Measurements from ENCODE around the gene TPPP2. TPM values are rescaled to one million over a fixed set of nuclear protein-coding genes. Genes with fewer than 3 reads are reported as not detected.

TPPP2 gene
- total RNA-seq, 1 experiment from 2014 or later = 0.35 TPM

- TF ChIP-seq, protein P1, sequence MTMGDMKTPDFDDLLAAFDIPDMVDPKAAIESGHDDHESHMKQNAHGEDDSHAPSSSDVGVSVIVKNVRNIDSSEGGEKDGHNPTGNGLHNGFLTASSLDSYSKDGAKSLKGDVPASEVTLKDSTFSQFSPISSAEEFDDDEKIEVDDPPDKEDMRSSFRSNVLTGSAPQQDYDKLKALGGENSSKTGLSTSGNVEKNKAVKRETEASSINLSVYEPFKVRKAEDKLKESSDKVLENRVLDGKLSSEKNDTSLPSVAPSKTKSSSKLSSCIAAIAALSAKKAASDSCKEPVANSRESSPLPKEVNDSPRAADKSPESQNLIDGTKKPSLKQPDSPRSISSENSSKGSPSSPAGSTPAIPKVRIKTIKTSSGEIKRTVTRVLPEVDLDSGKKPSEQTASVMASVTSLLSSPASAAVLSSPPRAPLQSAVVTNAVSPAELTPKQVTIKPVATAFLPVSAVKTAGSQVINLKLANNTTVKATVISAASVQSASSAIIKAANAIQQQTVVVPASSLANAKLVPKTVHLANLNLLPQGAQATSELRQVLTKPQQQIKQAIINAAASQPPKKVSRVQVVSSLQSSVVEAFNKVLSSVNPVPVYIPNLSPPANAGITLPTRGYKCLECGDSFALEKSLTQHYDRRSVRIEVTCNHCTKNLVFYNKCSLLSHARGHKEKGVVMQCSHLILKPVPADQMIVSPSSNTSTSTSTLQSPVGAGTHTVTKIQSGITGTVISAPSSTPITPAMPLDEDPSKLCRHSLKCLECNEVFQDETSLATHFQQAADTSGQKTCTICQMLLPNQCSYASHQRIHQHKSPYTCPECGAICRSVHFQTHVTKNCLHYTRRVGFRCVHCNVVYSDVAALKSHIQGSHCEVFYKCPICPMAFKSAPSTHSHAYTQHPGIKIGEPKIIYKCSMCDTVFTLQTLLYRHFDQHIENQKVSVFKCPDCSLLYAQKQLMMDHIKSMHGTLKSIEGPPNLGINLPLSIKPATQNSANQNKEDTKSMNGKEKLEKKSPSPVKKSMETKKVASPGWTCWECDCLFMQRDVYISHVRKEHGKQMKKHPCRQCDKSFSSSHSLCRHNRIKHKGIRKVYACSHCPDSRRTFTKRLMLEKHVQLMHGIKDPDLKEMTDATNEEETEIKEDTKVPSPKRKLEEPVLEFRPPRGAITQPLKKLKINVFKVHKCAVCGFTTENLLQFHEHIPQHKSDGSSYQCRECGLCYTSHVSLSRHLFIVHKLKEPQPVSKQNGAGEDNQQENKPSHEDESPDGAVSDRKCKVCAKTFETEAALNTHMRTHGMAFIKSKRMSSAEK (CRISPR knock-in tag; IDR thresholded peaks at IDR 0.05; ENCODE audit: borderline replicate concordance) = no peak
- TF ChIP-seq NFYB (CRISPR knock-in tag; conservative IDR thresholded peaks at IDR 0.05; ENCODE audit: low read depth) (no peak), NFATC4 (CRISPR knock-in tag; IDR thresholded peaks at IDR 0.05) (no peak), EMX1 (CRISPR knock-in tag; IDR thresholded peaks at IDR 0.05) (no peak)
These were observed 42.0 kb downstream of the TPPP2 start (continued) for GRCh38 chr14:21072031-21072473.

GRCh38 chr14:21072781-21073339 lies 42.8 kb downstream of the TPPP2 start:
- peak overlapping the region; percentile 89 for H3K4me3 Mint-ChIP-seq
- H3K9me3 Mint-ChIP-seq = no peaks in the 10 kb centered on the region
- ChIA-PET CTCF (interaction anchor here (2.5 to 4.6 kb wide), 5 partner anchors 20 to 59 kb away, joined by 12 to 165 read pairs (median 94); partner anchors contain the start of genes TMEM253 and ZNF219), POLR2A (interaction anchor here (0.5 to 3.0 kb wide), 4 partner anchors 13 to 22 kb away, joined by 3 to 74 read pairs (median 15); no protein-coding TSS in a partner anchor)
- ATAC-seq (no peak), DNase-seq (ENCODE audit: low spot score) (no peak)
- no peaks in the 10 kb centered on the region for H3K27me3 Mint-ChIP-seq (ENCODE audit: low read depth)
- H3K36me3 Mint-ChIP-seq = peaks cover 40% of the 10 kb centered on the region
- peaks cover 24% of the 10 kb centered on the region for H3K4me1 Mint-ChIP-seq
- TF ChIP-seq, protein P2, sequence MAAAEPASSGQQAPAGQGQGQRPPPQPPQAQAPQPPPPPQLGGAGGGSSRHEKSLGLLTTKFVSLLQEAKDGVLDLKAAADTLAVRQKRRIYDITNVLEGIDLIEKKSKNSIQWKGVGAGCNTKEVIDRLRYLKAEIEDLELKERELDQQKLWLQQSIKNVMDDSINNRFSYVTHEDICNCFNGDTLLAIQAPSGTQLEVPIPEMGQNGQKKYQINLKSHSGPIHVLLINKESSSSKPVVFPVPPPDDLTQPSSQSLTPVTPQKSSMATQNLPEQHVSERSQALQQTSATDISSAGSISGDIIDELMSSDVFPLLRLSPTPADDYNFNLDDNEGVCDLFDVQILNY (CRISPR knock-in tag; IDR thresholded peaks at IDR 0.05) = no peak
- TF ChIP-seq, protein P3, sequence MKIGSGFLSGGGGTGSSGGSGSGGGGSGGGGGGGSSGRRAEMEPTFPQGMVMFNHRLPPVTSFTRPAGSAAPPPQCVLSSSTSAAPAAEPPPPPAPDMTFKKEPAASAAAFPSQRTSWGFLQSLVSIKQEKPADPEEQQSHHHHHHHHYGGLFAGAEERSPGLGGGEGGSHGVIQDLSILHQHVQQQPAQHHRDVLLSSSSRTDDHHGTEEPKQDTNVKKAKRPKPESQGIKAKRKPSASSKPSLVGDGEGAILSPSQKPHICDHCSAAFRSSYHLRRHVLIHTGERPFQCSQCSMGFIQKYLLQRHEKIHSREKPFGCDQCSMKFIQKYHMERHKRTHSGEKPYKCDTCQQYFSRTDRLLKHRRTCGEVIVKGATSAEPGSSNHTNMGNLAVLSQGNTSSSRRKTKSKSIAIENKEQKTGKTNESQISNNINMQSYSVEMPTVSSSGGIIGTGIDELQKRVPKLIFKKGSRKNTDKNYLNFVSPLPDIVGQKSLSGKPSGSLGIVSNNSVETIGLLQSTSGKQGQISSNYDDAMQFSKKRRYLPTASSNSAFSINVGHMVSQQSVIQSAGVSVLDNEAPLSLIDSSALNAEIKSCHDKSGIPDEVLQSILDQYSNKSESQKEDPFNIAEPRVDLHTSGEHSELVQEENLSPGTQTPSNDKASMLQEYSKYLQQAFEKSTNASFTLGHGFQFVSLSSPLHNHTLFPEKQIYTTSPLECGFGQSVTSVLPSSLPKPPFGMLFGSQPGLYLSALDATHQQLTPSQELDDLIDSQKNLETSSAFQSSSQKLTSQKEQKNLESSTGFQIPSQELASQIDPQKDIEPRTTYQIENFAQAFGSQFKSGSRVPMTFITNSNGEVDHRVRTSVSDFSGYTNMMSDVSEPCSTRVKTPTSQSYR (CRISPR knock-in tag; IDR thresholded peaks at IDR 0.05) = no peak
- TF ChIP-seq CREM (CRISPR knock-in tag; IDR thresholded peaks at IDR 0.05) (no peak), ZNF423 (CRISPR knock-in tag; IDR thresholded peaks at IDR 0.05) (no peak), OVOL2 (CRISPR knock-in tag; IDR thresholded peaks at IDR 0.05; ENCODE audit: borderline replicate concordance) (no peak), CBFB (CRISPR knock-in tag; IDR thresholded peaks at IDR 0.05; ENCODE audit: low read depth) (no peak), ZNF671 (CRISPR knock-in tag; IDR thresholded peaks at IDR 0.05) (no peak), KAT7 (CRISPR knock-in tag; IDR thresholded peaks at IDR 0.05; ENCODE audit: borderline replicate concordance) (no peak), HMGA2 (CRISPR knock-in tag; IDR thresholded peaks at IDR 0.05) (no peak), RELA (CRISPR knock-in tag; IDR thresholded peaks at IDR 0.05; ENCODE audit: borderline replicate concordance) (no peak), IRF1 (CRISPR knock-in tag; IDR thresholded peaks at IDR 0.05) (no peak), ATF3 (CRISPR knock-in tag; conservative IDR thresholded peaks at IDR 0.05) (no peak)
- TF ChIP-seq, protein P4, sequence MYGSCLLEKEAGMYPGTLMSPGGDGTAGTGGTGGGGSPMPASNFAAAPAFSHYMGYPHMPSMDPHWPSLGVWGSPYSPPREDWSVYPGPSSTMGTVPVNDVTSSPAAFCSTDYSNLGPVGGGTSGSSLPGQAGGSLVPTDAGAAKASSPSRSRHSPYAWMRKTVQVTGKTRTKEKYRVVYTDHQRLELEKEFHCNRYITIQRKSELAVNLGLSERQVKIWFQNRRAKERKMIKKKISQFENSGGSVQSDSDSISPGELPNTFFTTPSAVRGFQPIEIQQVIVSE (CRISPR knock-in tag; IDR thresholded peaks at IDR 0.05; ENCODE audit: borderline replicate concordance) = no peak
- H3K27ac Mint-ChIP-seq = no peak overlapping the region
